NCI-H2227 (cell line): ENCODE results near the gene LIPA.
"Not testable (repeated sequence)": the region's sequence is repeated elsewhere in the genome, so short reads cannot be mapped to it uniquely, and the experiment has no call there.

ENCODE experiments used
- DNase-seq: peaks from one replicate; lab custom pipeline; 2025; ENCODE audit not compliant: unreplicated experiment; lab: John Stamatoyannopoulos, UW

The LIPA gene

DNA sequence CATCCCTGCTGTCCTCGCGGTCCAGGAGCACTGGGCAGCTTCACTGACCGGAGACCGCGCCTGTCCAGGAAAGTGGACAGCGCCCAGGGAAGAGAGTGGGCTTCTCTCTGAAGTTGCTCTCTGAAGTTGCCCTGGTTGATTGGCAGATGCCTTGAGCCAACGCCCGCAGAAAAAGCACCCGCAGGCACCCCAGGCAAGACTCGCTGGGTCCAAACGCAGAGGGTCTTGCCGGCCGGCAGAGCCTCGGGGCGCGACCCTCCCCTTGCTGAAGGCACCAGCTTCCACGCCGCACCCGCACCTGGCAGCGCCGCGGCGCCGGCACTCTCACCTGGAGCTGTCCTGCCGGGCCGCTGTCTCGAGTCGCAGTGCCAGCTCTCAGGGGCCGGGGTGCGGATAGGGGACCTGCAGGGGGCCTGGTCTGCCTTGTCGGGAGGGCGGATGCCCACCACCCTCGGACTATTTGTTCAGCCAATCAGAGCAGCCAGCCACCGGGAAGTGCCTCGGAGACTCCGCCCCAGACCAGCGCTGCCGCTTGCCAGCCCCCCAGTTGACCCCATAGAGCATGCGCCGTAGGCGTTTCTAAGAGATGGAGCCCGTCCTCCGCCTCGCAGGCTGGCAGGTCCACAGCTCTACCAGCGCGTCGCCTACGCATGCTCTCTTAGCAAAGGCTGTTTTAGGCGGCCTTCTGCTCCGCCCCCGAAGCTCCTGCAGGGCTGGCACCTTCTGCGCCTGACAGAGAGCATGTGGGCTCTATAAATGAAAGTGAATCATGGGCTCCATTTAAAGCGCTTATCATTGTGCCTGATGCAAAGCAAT is at the start of gene LIPA:
LIPA (minus strand) TSS at position 367 of the 816 bp plus-strand sequence. CDS start 4,127 bp downstream, outside the sequence.
- DNase-seq: peak; percentile 96

DNA sequence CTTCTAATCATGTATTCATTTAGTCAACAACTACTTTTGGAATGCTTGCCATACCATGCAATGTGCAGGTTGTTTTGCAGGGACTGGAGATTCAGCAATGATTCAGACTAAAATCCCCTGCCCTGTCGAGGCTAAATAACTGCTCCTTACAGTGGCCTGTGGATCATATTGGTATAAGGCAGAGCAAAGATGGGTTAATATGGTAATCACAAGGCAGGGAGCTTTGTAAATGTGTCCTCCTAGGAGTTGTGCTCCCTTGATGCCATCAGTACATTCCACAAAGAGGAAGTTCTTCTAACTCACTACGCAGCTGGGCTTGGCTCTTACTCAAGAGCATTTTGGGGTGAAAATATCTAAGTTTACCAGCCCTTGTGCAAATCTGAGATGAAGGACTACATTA is 49.7 kb upstream of the LIPA start:
- DNase-seq: no peak

DNA sequence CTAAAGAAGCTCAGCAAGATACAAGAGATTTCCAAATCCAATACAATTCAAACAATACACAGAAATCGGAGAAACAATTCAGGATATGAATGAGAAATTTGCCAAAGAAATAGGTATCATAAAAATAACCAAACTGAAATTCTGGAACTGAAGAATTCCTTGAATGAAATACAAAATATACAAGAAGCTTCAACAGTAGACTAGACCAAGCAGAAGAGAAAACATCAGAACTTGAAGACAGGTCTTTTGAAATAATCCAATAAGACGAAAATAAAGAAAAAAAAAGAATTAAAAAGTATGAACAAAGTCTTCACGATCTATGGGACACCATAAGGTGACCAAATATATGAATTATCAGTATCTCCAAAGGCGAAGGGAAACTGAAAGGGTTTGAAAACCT is 47.5 kb upstream of the LIPA start:
- no peak for DNase-seq

DNA sequence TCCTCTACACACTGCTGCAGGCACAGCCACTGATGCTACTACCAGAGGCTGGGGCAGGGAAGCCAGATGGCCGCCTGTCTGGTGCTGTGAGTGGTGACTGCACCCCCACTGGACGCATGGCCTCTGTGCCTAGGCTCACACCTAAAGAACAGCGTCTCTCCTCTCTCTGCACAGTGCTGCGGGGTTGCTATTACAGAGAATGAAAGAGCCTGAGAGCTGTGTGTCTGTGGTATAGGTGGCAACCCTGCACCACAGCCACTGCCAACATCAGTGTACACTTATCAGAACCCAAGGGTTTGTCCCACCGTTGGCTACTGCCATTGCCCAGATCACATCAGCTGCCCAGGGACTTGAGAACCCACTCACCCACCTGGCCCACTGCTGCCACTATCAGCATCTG is 46.2 kb upstream of the LIPA start:
- DNase-seq: no peak

DNA sequence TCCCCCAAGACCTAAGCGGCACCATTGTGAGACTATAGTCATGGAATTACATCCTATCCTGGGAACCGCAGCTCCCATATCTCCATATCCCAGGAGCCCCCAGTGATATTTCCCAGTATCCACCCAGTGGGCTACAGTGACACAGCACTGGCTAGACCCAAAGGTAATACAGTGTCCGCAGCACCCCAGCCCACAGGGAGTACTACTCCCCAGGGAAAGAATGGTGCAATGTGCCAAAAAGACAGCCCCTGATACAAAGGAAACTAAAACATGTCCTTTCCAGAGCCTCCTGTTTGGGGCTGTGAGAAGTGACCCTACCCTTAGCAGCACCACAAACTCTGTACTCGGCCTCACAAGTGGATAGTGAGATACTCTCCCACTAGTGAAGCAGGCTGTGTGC is 45.8 kb upstream of the LIPA start:
- no peak for DNase-seq

DNA sequence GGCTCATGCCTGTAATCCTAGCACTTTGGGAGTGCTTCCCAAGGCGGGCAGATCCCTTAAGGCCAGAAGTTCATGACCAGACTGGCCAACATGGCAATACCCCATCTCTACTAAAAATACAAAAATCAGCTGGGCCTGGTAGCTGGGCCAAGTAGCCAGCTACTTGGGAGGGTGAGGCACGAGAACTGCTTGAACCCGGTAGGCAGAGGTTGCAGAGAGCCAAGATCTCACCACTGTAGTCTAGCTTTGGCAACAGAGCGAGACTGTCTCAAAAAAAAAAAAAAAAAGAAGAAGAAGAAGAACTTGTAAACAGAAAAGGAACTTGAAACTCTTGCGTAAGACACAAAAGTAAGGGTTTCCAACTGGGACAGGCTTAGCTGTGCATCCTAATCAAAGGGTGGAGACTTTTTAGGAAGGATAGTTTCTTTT is 44.7 kb upstream of the LIPA start:
- no peak for DNase-seq

DNA sequence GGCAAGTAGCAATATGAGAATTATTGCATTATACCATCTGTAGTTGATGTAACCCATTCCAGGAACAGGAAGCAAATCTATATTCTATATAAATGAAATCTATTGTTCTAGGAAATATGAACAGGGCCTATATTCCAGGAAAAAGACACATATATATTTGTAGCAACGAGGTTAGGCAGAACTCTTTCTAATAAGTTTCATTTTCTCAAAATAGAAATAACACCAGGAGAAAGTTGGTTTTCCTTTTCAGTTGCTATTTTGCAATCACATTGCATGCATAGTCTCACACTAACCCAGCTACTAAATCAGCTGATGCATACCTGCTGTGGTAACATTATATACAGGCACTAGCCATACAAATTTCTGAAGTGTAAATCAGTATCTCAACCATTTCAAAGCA is 44.0 kb upstream of the LIPA start:
- no peak for DNase-seq

DNA sequence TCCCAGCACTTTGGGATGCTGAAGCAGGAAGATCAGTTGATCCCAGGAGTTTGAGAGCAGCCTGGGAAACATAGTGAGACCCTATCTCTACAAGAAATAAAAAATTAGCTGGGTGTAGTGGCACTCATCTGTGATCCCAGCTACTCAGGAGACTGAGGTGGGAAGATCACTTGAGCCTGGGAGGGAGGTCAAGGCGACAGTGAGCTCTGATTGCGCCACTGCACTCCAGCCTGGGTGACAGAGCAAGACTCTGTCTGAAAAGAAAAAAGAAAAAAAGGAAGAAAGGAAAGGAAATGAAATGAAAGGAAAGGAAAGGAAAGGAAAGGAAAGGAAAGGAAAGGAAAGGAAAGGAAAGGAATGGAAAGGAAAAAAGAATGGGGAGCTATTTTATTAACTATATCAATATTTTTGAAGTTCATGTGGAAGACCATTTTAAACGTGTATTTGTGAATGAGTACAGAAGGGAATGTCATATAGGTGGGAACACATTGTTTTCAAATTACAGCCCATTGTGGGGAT is 43.2 kb upstream of the LIPA start:
- DNase-seq: no peak

DNA sequence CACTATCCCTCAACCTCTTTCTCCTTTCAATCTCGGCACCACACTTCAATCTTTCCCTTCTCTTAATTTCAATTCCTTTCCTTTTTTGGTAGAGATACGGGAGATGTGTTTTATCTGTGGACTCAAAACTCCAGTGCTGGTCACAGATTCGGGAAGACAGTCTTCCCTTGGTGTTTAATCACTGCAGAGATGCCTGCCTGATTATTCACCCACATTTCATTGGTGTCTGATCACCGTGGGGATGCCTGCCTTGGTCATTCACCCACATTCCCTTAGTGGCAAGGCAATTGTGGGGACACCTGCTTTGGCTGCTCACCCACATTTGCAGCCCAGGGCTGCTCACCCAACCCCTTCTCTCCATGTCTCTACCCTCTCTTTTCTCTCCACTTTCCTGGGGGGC is 33.7 kb upstream of the LIPA start:
- DNase-seq: not testable (repeated sequence)

DNA sequence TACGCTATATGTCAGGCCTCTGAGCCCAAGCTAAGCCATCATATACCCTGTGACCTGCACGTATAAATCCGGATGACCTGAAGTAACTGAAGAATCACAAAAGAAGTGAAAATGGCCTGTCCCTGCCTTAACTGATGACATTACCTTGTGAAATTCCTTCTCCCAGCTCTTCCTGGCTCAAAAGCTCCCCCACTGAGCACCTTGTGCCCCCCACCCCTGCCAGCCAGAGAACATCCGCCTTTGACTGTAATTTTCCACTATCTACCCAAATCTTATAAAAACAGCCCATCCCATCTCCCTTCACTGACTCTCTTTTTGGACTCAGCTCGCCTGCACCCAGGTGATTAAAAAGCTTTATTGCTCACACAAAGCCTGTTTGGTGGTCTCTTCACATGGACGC is 33.1 kb upstream of the LIPA start:
- not testable (repeated sequence) for DNase-seq

DNA sequence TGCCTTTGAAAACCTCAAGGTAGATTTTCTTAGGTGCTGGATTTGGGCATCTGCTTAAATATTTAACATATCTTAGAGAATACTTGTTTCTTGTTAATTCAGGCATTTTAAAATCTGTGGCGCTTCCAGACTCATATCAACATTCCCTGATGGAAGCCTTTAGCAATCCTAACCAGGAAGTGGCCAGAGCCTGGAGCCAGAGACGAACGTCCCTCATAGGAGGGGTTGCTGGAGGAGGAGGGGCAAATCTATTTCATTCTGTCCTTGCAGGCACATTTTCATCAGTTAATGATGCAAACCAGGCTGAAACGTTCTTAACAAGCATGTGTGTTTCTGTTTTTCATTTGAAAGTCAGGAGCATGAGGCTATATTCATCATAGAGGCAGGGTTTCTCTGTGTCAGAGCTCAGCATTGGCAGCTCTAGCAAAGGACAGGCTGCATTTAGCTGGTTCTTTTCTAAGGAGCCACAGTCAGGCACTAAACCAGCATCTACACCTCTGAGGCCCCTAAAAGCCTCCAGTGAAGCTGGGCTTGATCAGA is 32.4 kb upstream of the LIPA start:
- DNase-seq: peak; percentile 67

DNA sequence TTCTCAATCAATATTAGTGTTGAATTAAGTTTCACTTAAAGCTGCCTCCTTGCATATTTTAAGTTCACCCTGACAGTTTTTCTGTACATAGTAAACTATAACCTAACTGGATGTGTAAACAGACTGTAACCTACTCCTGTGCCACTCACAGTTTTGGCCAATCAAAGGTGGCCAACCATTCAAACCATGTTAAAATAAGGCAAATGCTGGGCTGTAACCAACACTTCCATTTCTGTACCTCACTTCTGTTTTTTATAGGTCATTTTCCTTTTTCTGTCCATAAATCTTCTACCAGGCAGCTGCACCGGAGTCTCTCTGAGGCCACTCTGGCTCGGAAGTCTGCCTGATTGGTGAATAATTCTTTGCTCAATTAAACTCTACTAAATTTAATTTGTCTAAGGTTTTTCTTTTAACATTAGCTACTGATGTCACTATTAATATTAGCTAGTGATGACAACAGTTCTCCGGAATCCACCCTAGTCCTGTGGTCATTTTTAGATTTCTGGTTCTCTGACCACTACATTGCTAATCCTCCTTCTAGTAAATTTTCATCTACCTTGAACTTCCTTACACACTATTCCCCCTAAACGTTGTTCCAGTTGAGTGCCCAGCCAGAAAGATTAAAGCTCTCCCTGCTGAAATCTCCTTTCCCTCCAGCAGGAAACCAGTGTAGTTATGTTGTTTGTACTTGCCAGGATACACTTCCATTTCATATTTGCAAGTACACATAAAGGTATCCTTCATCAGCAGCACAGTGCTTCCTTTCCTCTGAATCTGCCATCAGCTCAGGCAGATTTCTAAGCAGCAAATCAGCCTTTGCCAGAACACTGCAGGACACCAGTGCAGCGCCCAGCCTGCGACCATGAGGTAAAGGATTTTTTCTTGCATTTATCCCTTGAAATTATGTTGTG is 31.7 kb upstream of the LIPA start:
- DNase-seq: peak; percentile 54

DNA sequence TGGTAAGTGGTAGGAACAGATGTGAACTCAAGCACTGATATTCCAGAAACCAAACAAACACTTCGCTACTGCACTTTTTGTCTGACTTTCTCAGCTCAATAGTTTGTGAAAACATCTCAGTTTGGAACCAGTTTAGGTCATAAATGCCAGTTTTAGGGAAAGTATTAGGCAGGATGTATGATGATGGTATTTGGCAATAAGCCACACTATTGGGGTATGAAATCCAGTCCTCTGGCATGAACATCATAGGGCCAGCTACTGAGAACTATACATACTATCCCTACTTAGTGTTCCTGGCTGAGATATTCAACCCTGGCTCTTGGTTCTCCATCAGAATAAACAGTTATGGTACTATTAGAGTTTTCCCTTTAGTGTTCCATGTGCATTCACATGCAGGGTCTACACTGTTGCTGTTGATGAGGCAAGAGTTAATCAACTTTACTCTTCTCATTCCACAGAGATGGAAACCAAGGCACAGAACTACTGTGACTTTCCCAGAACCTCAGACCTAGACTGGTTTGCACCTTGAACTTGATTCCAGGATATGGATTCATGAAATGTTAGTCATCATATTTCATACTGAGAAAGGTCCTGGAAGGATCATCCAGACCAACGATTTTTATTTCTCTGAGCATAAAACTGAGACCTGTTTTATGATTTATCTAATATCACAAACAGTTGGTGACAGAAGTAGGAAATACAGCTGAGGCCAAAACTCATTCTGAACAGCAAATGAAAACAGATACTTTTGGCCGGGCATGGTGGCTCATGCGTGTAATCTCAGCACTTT is 30.2 kb upstream of the LIPA start:
- DNase-seq: no peak

DNA sequence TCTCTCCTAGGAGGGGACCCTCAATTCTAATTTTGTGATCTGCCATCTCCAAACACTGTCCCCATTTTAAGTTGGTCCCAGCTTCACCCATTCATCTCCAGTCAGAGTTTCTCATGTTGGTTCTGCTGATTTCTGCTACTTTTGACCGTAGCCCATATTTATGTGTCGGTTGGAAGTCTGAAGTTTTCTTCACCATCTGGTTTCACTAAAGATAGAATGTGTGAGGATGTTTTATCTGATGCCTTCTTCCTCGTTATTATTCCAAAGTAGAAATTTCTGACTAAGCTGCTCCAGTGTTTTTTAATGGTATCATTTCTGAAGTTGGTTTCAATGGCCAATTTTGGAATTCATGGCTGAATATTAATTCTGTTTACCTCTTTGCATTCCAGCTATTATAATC is 28.9 kb upstream of the LIPA start:
- DNase-seq: no peak

DNA sequence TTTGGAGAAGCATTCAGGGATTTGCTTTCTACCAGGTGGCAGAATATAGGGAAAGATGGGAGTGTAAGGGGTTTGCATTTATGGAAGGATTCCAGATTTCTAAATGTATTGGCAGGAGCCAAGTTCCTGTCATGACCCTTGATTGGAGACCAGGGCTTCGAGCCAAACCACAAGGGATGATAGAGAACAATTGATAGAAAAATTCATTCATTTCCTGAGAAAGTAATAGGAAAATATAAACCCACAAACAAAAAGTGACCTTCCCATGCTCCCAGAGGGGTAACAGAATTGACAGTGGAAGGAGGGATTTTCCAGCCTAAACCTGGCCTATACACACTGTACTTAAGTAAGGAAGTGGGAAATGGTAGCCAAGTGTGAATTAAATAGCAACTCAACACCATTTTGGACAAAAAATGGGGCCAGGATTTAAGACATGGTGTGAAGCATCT is 27.9 kb upstream of the LIPA start:
- no peak for DNase-seq

DNA sequence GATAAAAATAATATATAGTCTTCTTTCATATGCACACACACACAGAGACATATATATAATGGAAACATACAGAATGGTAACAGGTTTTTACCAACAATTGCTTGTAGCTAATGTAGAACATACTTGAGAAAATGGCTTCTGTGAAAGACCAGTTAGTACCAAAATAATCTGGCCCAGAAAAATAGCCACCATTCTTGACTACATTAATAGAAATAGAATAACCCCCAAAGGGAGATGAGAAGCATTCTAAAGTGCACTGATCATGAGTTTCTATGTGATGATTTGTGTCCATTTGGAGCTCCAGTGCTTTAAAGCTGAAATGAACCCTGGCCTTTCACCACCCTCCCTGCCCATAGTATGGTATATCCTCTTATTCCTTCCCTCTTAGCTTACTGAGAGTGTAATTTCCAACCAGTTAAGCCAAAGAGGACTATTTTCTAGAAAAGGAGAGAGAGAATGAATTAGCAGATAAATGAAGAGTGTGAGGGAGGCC is 27.4 kb upstream of the LIPA start:
- DNase-seq: no peak

DNA sequence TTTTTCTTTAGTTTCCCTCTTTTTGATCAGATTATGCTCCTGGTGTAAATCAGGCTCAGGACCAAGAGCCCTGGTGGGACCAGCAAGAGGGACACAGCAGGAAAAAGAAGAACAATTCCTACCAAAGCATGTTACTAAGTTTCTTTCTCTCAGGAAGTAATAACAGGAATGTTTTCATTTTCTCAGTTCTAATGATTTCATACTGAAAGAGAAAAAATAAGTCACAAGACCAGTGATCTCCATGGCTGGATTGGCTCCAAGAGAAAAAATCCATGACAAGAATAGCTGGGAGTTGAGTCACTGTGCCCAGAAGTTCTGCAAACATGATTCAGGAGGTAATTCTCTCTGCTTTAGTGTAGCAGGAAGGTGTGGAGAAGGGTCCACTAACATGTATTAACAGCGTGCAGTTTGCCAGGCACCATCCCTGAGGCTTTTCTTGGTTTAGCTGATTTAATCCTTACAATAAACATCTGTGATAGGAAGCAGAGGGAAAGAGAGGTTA is 26.5 kb upstream of the LIPA start:
- DNase-seq: no peak

DNA sequence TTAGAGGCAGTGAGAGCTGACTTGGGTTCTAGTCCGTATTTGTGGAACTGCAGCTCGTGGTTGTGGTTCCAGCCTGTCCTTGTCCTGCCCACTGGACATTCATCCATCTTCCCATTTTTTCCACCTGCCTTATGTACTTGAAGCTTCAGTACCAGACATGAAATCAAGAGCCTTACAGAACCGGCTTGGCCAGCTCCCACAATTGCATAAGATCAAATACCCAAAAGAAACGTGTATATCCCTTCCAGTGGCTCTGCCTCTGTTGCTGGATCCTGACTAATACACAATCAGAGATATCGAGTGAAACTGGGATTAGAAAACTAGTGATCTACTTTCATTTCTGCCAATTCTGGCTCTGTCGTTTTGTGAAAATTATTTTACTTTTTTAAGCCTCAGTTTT is 23.8 kb upstream of the LIPA start:
- no peak for DNase-seq

DNA sequence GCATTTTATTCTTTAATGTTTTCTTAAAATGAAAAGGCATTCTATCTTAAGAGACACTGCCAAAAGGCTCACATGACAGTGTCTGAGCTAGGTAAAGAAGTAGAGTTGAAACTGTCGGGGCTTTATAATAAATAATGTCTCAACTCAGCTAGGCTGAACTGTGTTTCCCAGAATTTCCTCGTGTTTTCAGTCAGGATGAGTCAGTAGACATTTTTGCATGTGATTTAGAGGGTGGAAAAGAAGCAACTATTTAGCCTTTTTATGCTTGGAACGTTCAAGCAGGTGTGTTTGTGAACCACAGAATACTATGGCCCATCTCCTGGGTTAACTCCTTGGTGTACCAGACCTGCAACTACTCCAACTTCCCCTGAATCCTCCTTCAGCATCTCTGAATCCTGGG is 23.4 kb upstream of the LIPA start:
- DNase-seq: no peak

DNA sequence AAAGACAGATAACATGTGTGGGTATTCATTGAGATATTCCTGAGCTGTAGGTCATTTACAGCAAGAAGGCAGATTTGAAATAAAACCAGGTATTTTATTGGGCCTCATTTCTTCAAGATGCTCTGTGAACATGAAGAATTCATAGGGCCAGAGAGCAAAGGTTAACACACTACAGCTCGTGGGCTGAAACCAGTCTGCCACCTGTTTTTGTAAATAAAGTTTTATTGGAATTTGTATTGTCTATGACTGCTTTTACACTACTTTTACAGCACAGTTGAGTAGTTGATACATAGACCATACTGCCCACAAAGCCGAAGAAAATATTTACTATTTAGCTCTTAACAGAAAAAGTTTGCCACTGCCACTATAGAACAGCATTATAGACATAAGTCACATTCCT is 22.1 kb upstream of the LIPA start:
- DNase-seq: no peak
